GM10266 (cell line): Measurements from ENCODE around the gene PIPOX.

Experiments
- DNase-seq: peaks from one replicate; pipeline ENCODE4 v3.0.0; 2012; ENCODE audit errors: extremely low spot score
- CTCF ChIP-seq: IDR thresholded peaks from 2 replicates; pipeline ENCODE4 v1.5.1; 2012; ENCODE audit warnings: mild to moderate bottlenecking, low read depth; ENCODE audit not compliant: control insufficient read depth, insufficient read depth; ENCODE audit errors: missing control alignments

PIPOX gene

GRCh38 chr17:29051731-29052130 lies 8.8 kb downstream of the PIPOX start:
- DNase-seq = no peak
- TF ChIP-seq CTCF = no peak

- DNase-seq = no peak
- no peak for TF ChIP-seq CTCF
Measured at GRCh38 chr17:29054835-29055234, 11.9 kb downstream of the PIPOX start.

GRCh38 chr17:29057361-29057760 lies 14.4 kb downstream of the PIPOX start:
- no peak for DNase-seq
- TF ChIP-seq CTCF = no peak

GRCh38 chr17:29058391-29058790 lies 15.4 kb downstream of the PIPOX start:
- TF ChIP-seq CTCF = no peak
- no peak for DNase-seq

GRCh38 chr17:29059281-29059680 lies 16.3 kb downstream of the PIPOX start:
- no peak for TF ChIP-seq CTCF
- DNase-seq = no peak

- no peak for TF ChIP-seq CTCF
- DNase-seq = no peak
Measured at GRCh38 chr17:29060475-29060874, 17.5 kb downstream of the PIPOX start.

- no peak for TF ChIP-seq CTCF
- DNase-seq = no peak
Measured at GRCh38 chr17:29061036-29061435, 18.1 kb downstream of the PIPOX start.

- TF ChIP-seq CTCF = no peak
- no peak for DNase-seq
Measured at GRCh38 chr17:29062215-29062614, 19.3 kb downstream of the PIPOX start.
